Small intestine (tissue), 7 donors: ENCODE measurements around the gene SLC26A4. TPM values are rescaled to one million over a fixed set of nuclear protein-coding genes. Genes with fewer than 3 reads are reported as not detected.

ENCODE experiments used
- DNase-seq, 2 donors: peaks; one replicate each; pipeline versions ENCODE4 v3.0.0 to v3.0.0-alpha.2; 2013
- FAIRE-seq: peaks from 2 replicates; lab custom pipeline; 2012; peaks lifted over from hg19 to GRCh38; lab: Jason Lieb, UNC
- H3K27ac ChIP-seq, 3 donors: one replicate each; pipeline ENCODE4 v1.5.1; 2013; ENCODE audit warnings: low read length in 2 of 3, mild to moderate bottlenecking in 2 of 3, control low read depth in 1 of 3, inconsistent platforms in 1 of 3, low read depth in 1 of 3, moderate library complexity in 1 of 3
- H3K27me3 ChIP-seq, 3 donors: one replicate each; pipeline ENCODE4 v1.6.1; 2013; ENCODE audit warnings: low read length in 3 of 3, inconsistent platforms in 1 of 3; ENCODE audit not compliant: control insufficient read depth in 3 of 3, insufficient read depth in 3 of 3
- H3K36me3 ChIP-seq, 3 donors: one replicate each; pipeline ENCODE4 v1.6.1; 2013; ENCODE audit warnings: low read length in 3 of 3, inconsistent platforms in 1 of 3, low read depth in 1 of 3, mild to moderate bottlenecking in 1 of 3, moderate library complexity in 1 of 3; ENCODE audit not compliant: control insufficient read depth in 3 of 3, insufficient read depth in 2 of 3
- H3K4me1 ChIP-seq, 3 donors: one replicate each; pipeline ENCODE4 v1.6.1; 2013; ENCODE audit warnings: low read length in 2 of 3, inconsistent platforms in 1 of 3, low read depth in 1 of 3, mild to moderate bottlenecking in 1 of 3, moderate library complexity in 1 of 3; ENCODE audit not compliant: control insufficient read depth in 3 of 3, insufficient read depth in 2 of 3
- H3K4me3 ChIP-seq, 3 donors: one replicate each; pipeline ENCODE4 v1.5.1; 2013; ENCODE audit warnings: low read length in 3 of 3, control low read depth in 1 of 3, inconsistent platforms in 1 of 3, low read depth in 1 of 3, mild to moderate bottlenecking in 1 of 3, moderate library complexity in 1 of 3
- H3K9me3 ChIP-seq, 2 donors: one replicate each; pipeline ENCODE4 v1.6.1; 2013; ENCODE audit warnings: low read depth in 1 of 2, low read length in 1 of 2; ENCODE audit not compliant: control insufficient read depth in 2 of 2, insufficient read depth in 1 of 2
- WGBS, 3 donors: extraction: QIAGEN DNeasy Blood & Tissue Kit; methylation state at CpG; one replicate each; pipeline ENCODE4 v1.1.7; 2013; 5-methylcytosine and 5-hydroxymethylcytosine counted together
- polyA plus RNA-seq, 4 donors: library from polyadenylated mRNA; stranded (reverse) in 3 of 4; unstranded in 1 of 4; fragments of 200-250 nt in 3 of 4; fragments of 120-200 nt in 1 of 4; gene quantifications; one replicate each; pipeline versions ENCODE4 v1.2.1 to v1.2.3, GENCODE V29; 2013
- donor health status: healthy with polysubstance abuse.
- donor health status: control.
- donor health status: control.
- donor health status: Bipolar disorder and iron deficiency.
- donor health status: healthy.

SLC26A4 gene
- polyA plus RNA-seq, 4 donors = 0.18 to 0.30 TPM; not detected in 2

DNA sequence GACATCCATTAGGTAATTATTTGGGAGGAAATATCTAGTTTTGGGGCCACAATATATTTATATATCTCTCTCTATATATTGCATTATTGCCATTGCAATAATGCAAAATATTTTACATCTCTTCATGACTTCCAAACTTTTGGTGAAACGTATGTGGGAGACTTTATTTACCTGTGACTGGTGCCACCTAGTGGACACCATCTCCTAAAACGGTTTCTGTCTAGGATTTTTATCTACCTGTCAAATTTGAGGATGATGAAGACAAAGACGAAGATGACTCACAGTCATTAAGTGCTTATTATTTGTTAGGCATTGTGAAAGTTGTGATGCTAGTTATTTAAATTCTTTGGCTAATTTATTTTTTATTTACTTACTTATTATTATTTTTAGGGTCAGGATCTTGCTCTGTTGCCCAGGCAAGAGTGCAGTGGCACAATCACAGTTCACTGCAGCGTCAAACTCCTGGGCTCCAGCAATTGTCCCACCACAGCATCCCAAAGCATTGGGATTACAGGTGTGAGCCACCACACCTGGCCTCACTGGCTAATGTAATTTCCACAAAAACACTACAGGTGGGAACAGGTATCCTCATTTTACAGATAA lies 64.6 kb downstream of the SLC26A4 start:
- Histone ChIP-seq H3K9me3 (no peaks in the 10 kb centered on the region), H3K4me3 (no peak overlapping the region), H3K27me3 (no peaks in the 10 kb centered on the region), H3K4me1 (no peaks in the 10 kb centered on the region), H3K36me3 (no peaks in the 10 kb centered on the region), H3K27ac (no peak overlapping the region)
- peak; percentile 70 for FAIRE-seq
- peak; percentile 60 to 61 for DNase-seq
- WGBS, 3 donors = 19 to 25% (median 19%) methylated on average over 4 of the region's 4 CpGs

DNA sequence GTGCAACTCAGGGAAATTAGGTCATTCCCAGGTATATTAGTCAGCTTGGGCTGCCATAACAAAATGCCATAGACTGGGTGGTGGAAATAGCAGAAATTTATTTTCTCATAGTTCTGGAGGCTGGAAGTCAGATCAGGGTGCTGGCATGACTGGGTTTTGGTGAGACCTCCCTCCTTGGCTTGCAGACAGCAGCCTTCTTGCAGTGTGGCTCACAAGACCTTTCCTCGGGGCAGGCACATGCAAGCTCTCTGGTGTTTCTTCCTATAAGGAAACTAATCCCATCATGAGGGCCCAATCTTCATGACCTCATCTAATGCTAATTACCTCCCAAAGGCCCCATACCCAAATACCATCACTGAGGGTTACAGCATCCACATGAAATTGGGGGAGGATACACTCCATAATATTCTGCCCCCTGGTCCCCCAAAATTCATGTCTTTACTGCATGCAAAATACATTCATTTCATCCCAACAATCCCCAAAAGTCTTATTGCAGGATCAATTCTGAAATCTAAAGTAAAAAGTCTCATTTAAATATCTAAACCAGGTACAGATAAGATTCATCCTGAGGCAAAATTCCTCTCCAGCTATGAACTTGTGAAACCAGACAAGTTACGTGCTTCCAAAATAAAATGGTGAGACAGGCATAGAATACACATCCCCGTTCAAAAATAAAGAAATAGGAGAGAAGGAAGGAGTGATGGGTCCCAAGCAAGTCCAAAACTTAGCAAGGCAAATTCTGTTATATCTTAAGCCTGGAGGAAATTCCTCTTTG lies 65.9 kb downstream of the SLC26A4 start:
- 73 to 76% (median 74%) methylated on average over 3 of the region's 3 CpGs for WGBS, 3 donors
- H3K4me3 ChIP-seq = no peak overlapping the region
- no peak for FAIRE-seq
- no peaks in the 10 kb centered on the region for H3K4me1 ChIP-seq
- no peak overlapping the region for H3K27ac ChIP-seq
- no peak for DNase-seq
- H3K36me3 ChIP-seq = no peaks in the 10 kb centered on the region
- H3K27me3 ChIP-seq = no peaks in the 10 kb centered on the region
- no peaks in the 10 kb centered on the region for H3K9me3 ChIP-seq

DNA sequence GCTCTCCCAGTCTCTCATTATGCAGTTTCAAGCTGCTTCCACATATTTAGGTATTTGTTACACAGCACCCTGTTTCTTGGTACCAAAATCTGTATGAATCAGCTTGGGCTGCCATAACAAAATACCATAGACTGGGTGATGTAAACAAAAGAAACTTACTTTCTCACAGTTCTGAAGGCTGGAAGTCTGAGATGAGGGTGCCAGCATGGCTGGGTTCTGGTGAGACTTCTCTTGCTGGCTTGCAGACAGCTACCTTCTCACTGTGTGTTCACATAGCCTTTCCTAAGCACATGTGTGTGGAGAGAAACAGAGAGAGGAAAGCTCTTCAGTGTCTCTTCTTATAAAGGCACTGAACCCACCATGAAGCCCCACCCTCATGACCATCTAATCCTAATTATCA lies 67.6 kb downstream of the SLC26A4 start:
- Histone ChIP-seq H3K4me1 (no peaks in the 10 kb centered on the region), H3K27ac (no peak overlapping the region), H3K36me3 (no peaks in the 10 kb centered on the region), H3K4me3 (no peak overlapping the region), H3K27me3 (no peaks in the 10 kb centered on the region), H3K9me3 (peaks cover 0 to 4% of the 10 kb centered on the region in 2 donors)
- no peak for DNase-seq
- FAIRE-seq = no peak

DNA sequence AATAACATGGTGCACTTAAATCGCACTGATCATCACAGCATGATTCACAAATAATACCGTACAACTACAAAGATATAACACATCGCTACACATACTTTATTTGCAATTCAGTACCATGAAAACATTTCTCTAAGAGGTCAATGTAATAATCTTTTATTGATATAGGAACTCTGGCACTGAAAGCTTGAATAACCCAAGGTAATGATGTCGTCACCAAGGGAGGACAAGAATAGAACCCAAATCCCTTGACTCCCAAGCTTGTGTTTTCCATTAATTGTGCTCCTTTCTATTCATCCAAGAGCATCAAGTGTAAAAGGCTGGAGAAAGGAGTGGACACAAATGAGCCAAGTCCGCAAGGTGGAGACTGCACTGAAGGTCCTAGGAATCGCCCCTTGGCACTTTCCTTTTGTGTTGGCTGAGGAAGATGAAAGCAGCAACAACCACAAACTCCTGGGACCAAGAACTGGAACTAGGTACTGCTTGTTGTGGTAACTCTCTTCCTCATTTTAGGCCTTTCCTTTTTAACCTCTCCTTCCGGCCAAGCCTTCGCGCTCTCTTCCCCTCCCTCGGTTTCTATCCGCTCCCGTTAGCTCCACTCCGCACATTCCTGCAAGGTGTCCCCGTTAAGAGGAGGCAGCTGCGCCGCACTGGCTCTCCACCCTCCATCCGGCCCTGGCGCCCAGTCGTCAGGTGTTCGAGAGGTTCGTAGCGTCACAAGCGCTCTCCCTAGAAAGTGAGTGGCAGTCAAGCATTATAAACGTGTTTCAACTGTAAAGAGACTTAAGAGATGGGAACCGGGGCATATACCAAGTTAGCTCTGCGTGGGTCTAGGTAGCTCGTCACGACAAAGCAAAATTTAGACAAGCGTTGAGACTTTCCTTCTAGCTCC lies 82.3 kb downstream of the SLC26A4 start:
- peak overlapping the region; percentile 77 to 90 (median 89) for H3K4me3 ChIP-seq
- peak overlapping the region; percentile 71 to 99 (median 99) for H3K27ac ChIP-seq
- no peaks in the 10 kb centered on the region for H3K9me3 ChIP-seq
- no peaks in the 10 kb centered on the region for H3K36me3 ChIP-seq
- DNase-seq (no peak), FAIRE-seq (no peak)
- 12 to 14% (median 13%) methylated on average over 29 of the region's 29 CpGs for WGBS, 3 donors
- no peaks in the 10 kb centered on the region for H3K27me3 ChIP-seq
- peaks cover 3 to 18% (median 13%) of the 10 kb centered on the region in 3 donors for H3K4me1 ChIP-seq

DNA sequence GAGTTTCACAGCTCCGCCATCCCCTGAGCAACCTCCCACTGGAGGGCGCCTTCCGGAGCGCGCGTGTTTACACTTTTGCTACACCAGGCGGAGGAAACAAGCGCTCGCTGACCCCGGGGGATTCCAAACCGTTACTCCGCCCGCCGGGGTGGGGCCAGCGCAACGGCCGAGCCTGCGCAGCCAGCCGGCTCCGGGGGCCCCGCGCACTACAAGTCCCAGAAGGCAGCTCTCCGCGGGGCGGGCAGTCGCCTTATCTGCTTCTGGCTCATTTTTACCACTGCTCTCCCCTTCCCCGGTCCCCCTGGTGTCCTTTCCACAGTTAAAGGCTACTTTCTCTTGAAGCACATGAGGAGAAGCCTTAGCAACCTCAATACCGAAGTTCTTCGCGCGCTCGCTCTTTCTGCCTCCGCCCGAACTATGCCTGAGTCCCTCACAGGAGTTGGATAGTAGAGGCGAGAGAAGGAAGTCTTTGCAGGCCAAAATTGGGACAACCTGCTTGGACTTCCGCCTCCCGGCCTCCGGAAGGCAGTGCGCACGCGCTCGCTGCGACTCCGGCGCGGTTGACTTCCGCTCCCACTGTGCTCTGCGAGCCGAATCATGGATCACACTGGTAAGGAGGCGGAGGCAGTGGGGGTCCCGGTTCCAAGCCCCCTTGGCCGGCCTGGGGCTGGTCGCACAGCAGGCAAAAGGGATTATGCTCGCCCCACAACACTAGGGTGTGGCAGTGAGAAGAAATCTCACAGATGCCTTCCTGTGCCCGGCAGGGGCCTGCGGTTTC lies 83.1 kb downstream of the SLC26A4 start, which contains the start of gene CBLL1:
CBLL1 (plus strand) TSS at position 576 of the 778 bp plus-strand sequence; CDS start at position 598, 22 bp downstream.
- no peaks in the 10 kb centered on the region for H3K27me3 ChIP-seq
- no peak for FAIRE-seq
- no peaks in the 10 kb centered on the region for H3K36me3 ChIP-seq
- peak within 1 kb of the TSS; percentile 71 to 99 (median 99) for H3K27ac ChIP-seq
- no peaks in the 10 kb centered on the region for H3K9me3 ChIP-seq
- peaks cover 3 to 18% (median 13%) of the 10 kb centered on the region in 3 donors for H3K4me1 ChIP-seq
- 0 to 1% (median 0%) methylated on average over 53 to 56 of the region's 56 CpGs for WGBS, 3 donors
- H3K4me3 ChIP-seq = peak within 1 kb of the TSS; percentile 77 to 90 (median 89)
- peak; percentile 95 to 97 for DNase-seq

DNA sequence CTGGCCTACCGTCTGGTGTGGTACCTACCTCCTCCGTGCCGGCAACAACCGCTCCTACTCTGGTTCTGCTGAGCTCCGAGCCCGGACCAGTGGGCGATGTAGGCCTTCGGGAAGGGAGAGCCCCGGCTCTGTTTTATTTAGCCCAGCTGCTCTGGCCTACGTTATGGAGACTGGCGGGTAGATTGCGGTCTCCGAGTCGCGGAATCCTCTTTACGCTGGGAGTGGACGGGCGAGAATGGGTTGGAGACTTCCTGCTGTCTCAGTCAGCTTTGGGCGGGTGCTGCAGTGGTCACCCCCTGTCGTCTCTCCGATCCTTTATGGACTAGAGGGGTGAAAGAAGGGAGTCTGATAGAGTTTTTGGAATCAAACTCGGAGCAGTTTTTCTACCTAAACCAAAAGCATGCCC lies 83.7 kb downstream of the SLC26A4 start:
- no peak for FAIRE-seq
- 0% methylated on average over 22 of the region's 22 CpGs for WGBS, 3 donors
- Histone ChIP-seq H3K9me3 (no peaks in the 10 kb centered on the region), H3K27ac (peak overlapping the region; percentile 71 to 99 (median 99)), H3K27me3 (no peaks in the 10 kb centered on the region), H3K36me3 (no peaks in the 10 kb centered on the region), H3K4me3 (peak overlapping the region; percentile 77 to 90 (median 89)), H3K4me1 (peaks cover 3 to 18% (median 13%) of the 10 kb centered on the region in 3 donors)
- no peak for DNase-seq

DNA sequence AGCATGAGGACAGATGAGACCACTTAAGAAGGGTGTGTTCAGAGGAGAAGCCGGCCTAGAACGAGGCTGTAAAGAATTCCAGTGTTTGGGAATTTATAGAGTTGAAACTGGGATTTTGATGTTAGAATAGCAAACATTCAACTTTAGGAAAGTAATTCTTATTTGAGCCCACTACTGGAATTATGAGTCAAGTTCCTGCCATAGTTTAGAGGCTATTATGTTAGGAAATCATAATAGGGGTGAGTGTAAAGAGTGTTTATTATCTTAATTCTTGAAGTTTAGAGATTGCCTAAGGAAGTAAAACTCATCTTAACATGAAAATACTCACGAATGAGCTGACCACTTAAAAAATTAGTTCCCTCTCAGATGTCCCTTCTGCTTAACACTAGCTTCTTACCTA lies 85.4 kb downstream of the SLC26A4 start:
- Histone ChIP-seq H3K36me3 (peaks cover 0 to 9% (median 2%) of the 10 kb centered on the region in 3 donors), H3K27me3 (no peaks in the 10 kb centered on the region), H3K27ac (no peak overlapping the region), H3K4me3 (no peak overlapping the region), H3K4me1 (peaks cover 3 to 18% (median 13%) of the 10 kb centered on the region in 3 donors), H3K9me3 (no peaks in the 10 kb centered on the region)
- DNase-seq (no peak), FAIRE-seq (no peak)
- WGBS, 3 donors = 48 to 56% (median 54%) methylated on average over 3 of the region's 3 CpGs
